Body of pancreas (tissue), 4 donors: ENCODE data around the gene AGBL4.

Experiments used
- POLR2A ChIP-seq, 3 donors: fragments of 450-650 bp; IDR thresholded peaks; one replicate each; pipeline ENCODE4 v1.6.1; 2016; ENCODE audit warnings: antibody characterized with exemption in 3 of 3, mild to moderate bottlenecking in 2 of 3
- TF ChIP-seq, protein P1 (sequence below), 7 experiments: fragments of 450-650 bp in 4 of 7; fragments of 200-600 bp in 3 of 7; sonication (generic) in 3 of 7; IDR thresholded peaks; one replicate each; pipeline ENCODE4 v1.5.1; 2016 to 2019; ENCODE audit warnings: antibody characterized with exemption in 7 of 7

DNA sequence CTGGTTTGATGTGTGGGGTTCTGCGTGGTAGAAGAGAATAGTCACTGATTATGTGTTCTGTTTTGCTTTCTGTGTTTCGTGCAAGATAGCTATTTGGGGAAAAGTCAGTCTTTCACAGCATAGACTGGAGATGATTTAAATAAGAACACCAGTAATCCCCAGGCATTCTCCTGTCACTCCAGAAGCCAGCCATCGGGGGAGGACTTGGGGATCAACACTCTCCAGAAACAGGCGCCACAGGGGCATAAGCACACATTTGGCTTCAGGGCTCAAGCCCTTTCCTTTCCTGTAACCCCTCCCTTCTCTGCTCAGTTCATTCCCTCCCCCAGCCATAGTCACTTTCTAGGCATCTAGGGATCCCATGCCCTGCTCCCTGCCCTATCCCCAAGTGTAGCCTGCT, 1149.8 kb downstream of the AGBL4 start:
- TF ChIP-seq, protein P1, sequence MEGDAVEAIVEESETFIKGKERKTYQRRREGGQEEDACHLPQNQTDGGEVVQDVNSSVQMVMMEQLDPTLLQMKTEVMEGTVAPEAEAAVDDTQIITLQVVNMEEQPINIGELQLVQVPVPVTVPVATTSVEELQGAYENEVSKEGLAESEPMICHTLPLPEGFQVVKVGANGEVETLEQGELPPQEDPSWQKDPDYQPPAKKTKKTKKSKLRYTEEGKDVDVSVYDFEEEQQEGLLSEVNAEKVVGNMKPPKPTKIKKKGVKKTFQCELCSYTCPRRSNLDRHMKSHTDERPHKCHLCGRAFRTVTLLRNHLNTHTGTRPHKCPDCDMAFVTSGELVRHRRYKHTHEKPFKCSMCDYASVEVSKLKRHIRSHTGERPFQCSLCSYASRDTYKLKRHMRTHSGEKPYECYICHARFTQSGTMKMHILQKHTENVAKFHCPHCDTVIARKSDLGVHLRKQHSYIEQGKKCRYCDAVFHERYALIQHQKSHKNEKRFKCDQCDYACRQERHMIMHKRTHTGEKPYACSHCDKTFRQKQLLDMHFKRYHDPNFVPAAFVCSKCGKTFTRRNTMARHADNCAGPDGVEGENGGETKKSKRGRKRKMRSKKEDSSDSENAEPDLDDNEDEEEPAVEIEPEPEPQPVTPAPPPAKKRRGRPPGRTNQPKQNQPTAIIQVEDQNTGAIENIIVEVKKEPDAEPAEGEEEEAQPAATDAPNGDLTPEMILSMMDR (IDR thresholded peaks at IDR 0.05) = no peak
- no peak for TF ChIP-seq POLR2A (IDR thresholded peaks at IDR 0.05)
